ENCODE measurements around the gene SP100. TPM values are rescaled to one million over a fixed set of nuclear protein-coding genes. Genes with fewer than 3 reads are reported as not detected.

Gene SP100
- total RNA-seq, 4 donors from 2014 or later: 65.9 to 197 (median 123) TPM

GRCh38 chr2:230503798-230504197, 87.8 kb downstream of the SP100 start:
- no peaks in the 10 kb centered on the region for H3K27me3 ChIP-seq
- intact Hi-C loops (cut with DNase I; ENCODE audit: low total_unique reads): no loop called here
- no peaks in the 10 kb centered on the region for H3K36me3 ChIP-seq
- H3K27ac ChIP-seq: no peak overlapping the region
- no peak for TF ChIP-seq POLR2A (IDR thresholded peaks at IDR 0.05)
- TF ChIP-seq, protein P1, sequence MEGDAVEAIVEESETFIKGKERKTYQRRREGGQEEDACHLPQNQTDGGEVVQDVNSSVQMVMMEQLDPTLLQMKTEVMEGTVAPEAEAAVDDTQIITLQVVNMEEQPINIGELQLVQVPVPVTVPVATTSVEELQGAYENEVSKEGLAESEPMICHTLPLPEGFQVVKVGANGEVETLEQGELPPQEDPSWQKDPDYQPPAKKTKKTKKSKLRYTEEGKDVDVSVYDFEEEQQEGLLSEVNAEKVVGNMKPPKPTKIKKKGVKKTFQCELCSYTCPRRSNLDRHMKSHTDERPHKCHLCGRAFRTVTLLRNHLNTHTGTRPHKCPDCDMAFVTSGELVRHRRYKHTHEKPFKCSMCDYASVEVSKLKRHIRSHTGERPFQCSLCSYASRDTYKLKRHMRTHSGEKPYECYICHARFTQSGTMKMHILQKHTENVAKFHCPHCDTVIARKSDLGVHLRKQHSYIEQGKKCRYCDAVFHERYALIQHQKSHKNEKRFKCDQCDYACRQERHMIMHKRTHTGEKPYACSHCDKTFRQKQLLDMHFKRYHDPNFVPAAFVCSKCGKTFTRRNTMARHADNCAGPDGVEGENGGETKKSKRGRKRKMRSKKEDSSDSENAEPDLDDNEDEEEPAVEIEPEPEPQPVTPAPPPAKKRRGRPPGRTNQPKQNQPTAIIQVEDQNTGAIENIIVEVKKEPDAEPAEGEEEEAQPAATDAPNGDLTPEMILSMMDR (IDR thresholded peaks at IDR 0.05): no peak
- no peak for DNase-seq
- no peak overlapping the region for H3K4me3 ChIP-seq
- no peaks in the 10 kb centered on the region for H3K9me3 ChIP-seq
- H3K4me1 ChIP-seq: no peaks in the 10 kb centered on the region

DNA sequence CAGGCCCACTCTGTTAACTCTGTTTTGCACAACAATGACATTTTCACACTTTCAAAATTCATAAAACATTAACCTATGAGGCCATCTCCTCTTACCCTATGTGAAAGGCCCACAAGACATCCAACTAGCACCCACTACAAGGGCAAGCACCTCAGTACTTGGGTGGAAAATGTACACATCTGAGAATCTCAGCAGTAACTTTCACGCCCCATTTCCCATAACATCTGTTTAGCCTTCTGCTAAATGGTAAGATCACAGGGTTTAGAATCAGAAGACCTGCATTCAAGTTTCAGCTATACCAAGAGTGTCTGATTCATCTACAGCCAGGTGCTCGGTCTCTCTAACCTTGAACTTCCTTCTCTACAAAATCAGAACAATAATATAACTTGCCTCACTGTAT, 89.2 kb downstream of the SP100 start:
- no peaks in the 10 kb centered on the region for H3K36me3 ChIP-seq
- DNase-seq: no peak
- no peak overlapping the region for H3K4me3 ChIP-seq
- intact Hi-C loops (cut with DNase I; ENCODE audit: low total_unique reads): no loop called here
- no peaks in the 10 kb centered on the region for H3K4me1 ChIP-seq
- H3K27me3 ChIP-seq: no peaks in the 10 kb centered on the region
- H3K27ac ChIP-seq: no peak overlapping the region
- H3K9me3 ChIP-seq: no peaks in the 10 kb centered on the region
- TF ChIP-seq, protein P1 (IDR thresholded peaks at IDR 0.05): no peak
- no peak for TF ChIP-seq POLR2A (IDR thresholded peaks at IDR 0.05)

DNA sequence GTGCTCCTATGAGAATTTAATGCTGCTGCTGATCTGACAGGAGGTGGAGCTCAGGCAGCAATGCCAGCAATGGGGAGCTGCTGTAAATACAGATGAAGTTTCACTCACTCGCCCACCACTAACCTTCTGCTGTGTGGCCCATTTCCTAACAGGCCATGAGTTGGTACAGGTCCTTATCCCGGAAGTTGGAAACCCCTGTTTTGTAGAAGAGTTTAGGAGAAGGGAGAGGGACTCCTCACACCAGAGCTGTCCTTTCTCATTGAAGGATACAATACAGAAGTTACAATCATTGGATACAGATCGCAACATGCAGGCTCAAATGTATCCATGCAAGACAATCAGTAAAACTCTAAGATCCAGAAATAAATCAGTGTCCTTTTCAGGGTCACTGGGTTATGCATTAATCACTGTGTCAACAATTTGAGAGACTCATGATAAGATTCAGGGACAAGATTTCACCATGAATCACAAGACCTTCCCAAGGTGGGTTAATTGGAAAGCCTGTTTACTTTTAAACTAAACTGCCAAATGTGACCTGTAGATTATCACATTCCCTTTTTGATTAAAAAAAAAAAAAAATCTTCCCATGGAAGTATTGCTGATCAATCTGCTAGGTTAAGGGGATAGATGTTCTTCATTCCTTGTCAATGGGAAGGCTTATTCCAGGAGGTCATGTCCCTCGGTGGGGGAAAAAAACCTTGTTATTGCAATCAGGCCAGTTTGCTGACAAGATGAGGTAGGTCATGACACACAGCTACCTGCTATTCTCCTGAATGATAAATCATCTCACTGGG, 97.2 kb downstream of the SP100 start:
- H3K4me1 ChIP-seq: no peaks in the 10 kb centered on the region
- H3K4me3 ChIP-seq: no peak overlapping the region
- H3K27me3 ChIP-seq: no peaks in the 10 kb centered on the region
- H3K36me3 ChIP-seq: no peaks in the 10 kb centered on the region
- H3K27ac ChIP-seq: no peak overlapping the region
- no peaks in the 10 kb centered on the region for H3K9me3 ChIP-seq
- DNase-seq: no peak
- no peak for TF ChIP-seq POLR2A (IDR thresholded peaks at IDR 0.05)
- TF ChIP-seq, protein P1 (IDR thresholded peaks at IDR 0.05): no peak
- intact Hi-C loops (cut with DNase I; ENCODE audit: low total_unique reads): no loop called here

- no peak overlapping the region for H3K4me3 ChIP-seq
- H3K36me3 ChIP-seq: no peaks in the 10 kb centered on the region
- TF ChIP-seq POLR2A (IDR thresholded peaks at IDR 0.05): no peak
- TF ChIP-seq, protein P1 (IDR thresholded peaks at IDR 0.05): no peak
- H3K27ac ChIP-seq: no peak overlapping the region
- no peaks in the 10 kb centered on the region for H3K27me3 ChIP-seq
- no peaks in the 10 kb centered on the region for H3K4me1 ChIP-seq
- intact Hi-C loops (cut with DNase I; ENCODE audit: low total_unique reads): no loop called here
- no peaks in the 10 kb centered on the region for H3K9me3 ChIP-seq
- no peak for DNase-seq
These were observed 104.3 kb downstream of the SP100 start for GRCh38 chr2:230520061-230520874.

DNA sequence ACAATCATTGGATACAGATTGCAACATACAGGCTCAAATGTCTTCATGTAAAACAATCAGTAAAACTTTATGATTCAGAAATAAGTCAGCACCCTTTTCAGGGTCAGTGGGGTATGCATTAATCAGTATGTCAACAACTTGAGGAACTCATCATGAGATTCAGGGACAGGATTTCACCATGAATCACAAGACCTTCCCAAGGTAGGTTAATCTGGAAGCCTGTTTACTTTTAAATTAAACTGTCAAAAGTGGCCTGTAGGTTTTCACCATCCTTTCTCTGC, 104.8 kb downstream of the SP100 start:
- H3K4me1 ChIP-seq: no peaks in the 10 kb centered on the region
- no peaks in the 10 kb centered on the region for H3K27me3 ChIP-seq
- H3K9me3 ChIP-seq: no peaks in the 10 kb centered on the region
- no peak for DNase-seq
- no peak overlapping the region for H3K27ac ChIP-seq
- TF ChIP-seq, protein P1 (IDR thresholded peaks at IDR 0.05): no peak
- no peaks in the 10 kb centered on the region for H3K36me3 ChIP-seq
- intact Hi-C loops (cut with DNase I; ENCODE audit: low total_unique reads): no loop called here
- H3K4me3 ChIP-seq: no peak overlapping the region

All from uterus (tissue), 4 donors.